HepG2 (cell line): ENCODE results near the gene MUC22. TPM values are rescaled to one million over a fixed set of nuclear protein-coding genes. Genes with fewer than 3 reads are reported as not detected.

Experiments used
- ARHGAP35 ChIP-seq: sonication (generic); formaldehyde crosslinking; IDR thresholded peaks from 2 replicates; pipeline ENCODE4 v1.9.0; 2022; ENCODE audit warnings: mild to moderate bottlenecking, inconsistent platforms, moderate library complexity, missing genetic modification reagents, borderline replicate concordance
- FOXP4 ChIP-seq: sonication (generic); formaldehyde crosslinking; IDR thresholded peaks from 2 replicates; pipeline ENCODE4 v1.4.0; 2020; ENCODE audit warnings: missing genetic modification reagents
- GLI4 ChIP-seq: sonication (generic); formaldehyde crosslinking; IDR thresholded peaks from 2 replicates; pipeline ENCODE4 v1.5.1; 2020; ENCODE audit warnings: missing genetic modification reagents, mild to moderate bottlenecking, moderate library complexity, borderline replicate concordance
- HNF1A ChIP-seq, 2 experiments: sonication (generic) in 1 of 2; formaldehyde crosslinking in 1 of 2; IDR thresholded peaks; 2 replicates each; pipeline versions ENCODE4 v1.4.0 to v1.6.1; 2016 to 2020; ENCODE audit warnings: borderline replicate concordance in 1 of 2, low read depth in 1 of 2, mild to moderate bottlenecking in 1 of 2, missing genetic modification reagents in 1 of 2
- JUN ChIP-seq: sonication (generic); formaldehyde crosslinking; IDR thresholded peaks from 2 replicates; pipeline ENCODE4 v1.4.0; 2020; ENCODE audit warnings: mild to moderate bottlenecking, missing genetic modification reagents
- NCOA2 ChIP-seq: sonication (generic); formaldehyde crosslinking; IDR thresholded peaks from 2 replicates; pipeline ENCODE4 v1.8.0; 2022; ENCODE audit warnings: inconsistent platforms
- NR3C1 ChIP-seq: sonication (generic); formaldehyde crosslinking; IDR thresholded peaks from 2 replicates; pipeline ENCODE4 v1.4.0; 2020; ENCODE audit warnings: missing genetic modification reagents
- PAWR ChIP-seq: sonication (generic); formaldehyde crosslinking; IDR thresholded peaks from 2 replicates; pipeline ENCODE4 v1.4.0; 2020; ENCODE audit warnings: missing genetic modification reagents, mild to moderate bottlenecking, borderline replicate concordance
- POGK ChIP-seq: sonication (generic); formaldehyde crosslinking; conservative IDR thresholded peaks from 2 replicates; pipeline ENCODE4 v1.8.0; 2022; ENCODE audit warnings: mild to moderate bottlenecking, moderate library complexity, missing genetic modification reagents
- POLR2A ChIP-seq, 2 experiments: IDR thresholded peaks; 2 replicates each; pipeline ENCODE4 v1.6.1; 2011; ENCODE audit warnings: low read depth in 2 of 2, low read length in 2 of 2, mild to moderate bottlenecking in 1 of 2, moderate library complexity in 1 of 2; ENCODE audit not compliant: insufficient read depth in 1 of 2
- POLR2AphosphoS2 ChIP-seq: IDR thresholded peaks from 2 replicates; pipeline ENCODE4 v1.6.1; 2011; ENCODE audit warnings: low read depth, low read length, improper control_type of control experiment
- POLR2G ChIP-seq: fragments of 200-400 bp; formaldehyde crosslinking; IDR thresholded peaks from 2 replicates; pipeline ENCODE4 v1.6.1; 2018; ENCODE audit warnings: mild to moderate bottlenecking, low read depth, low read length, moderate library complexity
- PRMT3 ChIP-seq: sonication (generic); formaldehyde crosslinking; IDR thresholded peaks from 2 replicates; pipeline ENCODE4 v1.8.1; 2022; ENCODE audit warnings: low read depth, mild to moderate bottlenecking, moderate library complexity, missing genetic modification reagents, borderline replicate concordance
- SIN3B ChIP-seq: fragments of 150-350 bp; IDR thresholded peaks from 2 replicates; pipeline ENCODE4 v1.6.1; 2014; ENCODE audit warnings: low read length
- SOX5 ChIP-seq: IDR thresholded peaks from 2 replicates; pipeline ENCODE4 v1.6.1; 2016; ENCODE audit warnings: borderline replicate concordance
- SRSF4 ChIP-seq: fragments of 200-400 bp; formaldehyde crosslinking; IDR thresholded peaks from one replicate; pipeline ENCODE4 v1.6.1; 2018; ENCODE audit warnings: mild to moderate bottlenecking, low read depth, low read length, moderate library complexity; ENCODE audit not compliant: poor library complexity, severe bottlenecking
- TCF7 ChIP-seq: sonication (generic); IDR thresholded peaks from 2 replicates; pipeline ENCODE4 v1.6.1; 2016; ENCODE audit warnings: antibody characterized with exemption, low read depth
- TEF ChIP-seq: sonication (generic); formaldehyde crosslinking; IDR thresholded peaks from 2 replicates; pipeline ENCODE4 v1.5.0; 2020; ENCODE audit warnings: missing genetic modification reagents
- U2AF2 ChIP-seq: fragments of 200-400 bp; formaldehyde crosslinking; IDR thresholded peaks from 2 replicates; pipeline ENCODE4 v1.6.1; 2017; ENCODE audit warnings: low read depth, mild to moderate bottlenecking, low read length
- ZNF577 ChIP-seq: sonication (generic); formaldehyde crosslinking; IDR thresholded peaks from 2 replicates; pipeline ENCODE4 v1.4.0; 2020; ENCODE audit warnings: mild to moderate bottlenecking, low read depth, missing genetic modification reagents, borderline replicate concordance
- ZNF615 ChIP-seq: sonication (generic); formaldehyde crosslinking; IDR thresholded peaks from 2 replicates; pipeline ENCODE4 v1.5.0; 2020; ENCODE audit warnings: mild to moderate bottlenecking, missing genetic modification reagents, borderline replicate concordance
- ZSCAN30 ChIP-seq: sonication (generic); formaldehyde crosslinking; IDR thresholded peaks from 2 replicates; pipeline ENCODE4 v1.5.0; 2020; ENCODE audit warnings: mild to moderate bottlenecking, missing genetic modification reagents
- ZSCAN31 ChIP-seq: sonication (generic); formaldehyde crosslinking; IDR thresholded peaks from 2 replicates; pipeline ENCODE4 v1.5.0; 2020; ENCODE audit warnings: low read depth, mild to moderate bottlenecking, missing genetic modification reagents
- polyA plus RNA-seq, 8 experiments: library from polyadenylated mRNA; depleted of rRNA in 3 of 8; stranded (reverse) in 7 of 8; unstranded in 1 of 8; fragments of >200 nt; fragmentation: Illumina TruSeq in 4 of 8; extraction: Trizol in 4 of 8; gene quantifications; 2 replicates each; pipeline versions ENCODE4 v1.2.1 to v1.2.3, GENCODE V29; 2011 to 2016; ENCODE audit warnings: low read depth in 4 of 8, missing spikeins in 1 of 8, mixed read lengths in 1 of 8; ENCODE audit not compliant: insufficient read depth in 1 of 8
- total RNA-seq, 5 experiments: library from RNA; depleted of rRNA; stranded (reverse); fragments of >200 nt; fragmentation: Illumina TruSeq; extraction: Trizol; gene quantifications; 2 replicates each; pipeline ENCODE4 v1.2.3, GENCODE V29; 2016; ENCODE audit warnings: low read depth in 1 of 5

MUC22 gene
- total and polyA plus RNA-seq, 2 of the 13 experiments (the other 11 are each of a cell fraction or from before 2014, with no cell fraction given), result not detected

- TF ChIP-seq GLI4 (CRISPR knock-in tag), result no peak
- no peak for TF ChIP-seq ARHGAP35 (CRISPR knock-in tag)
- TF ChIP-seq POGK (CRISPR knock-in tag), result no peak
- no peak for TF ChIP-seq ZSCAN30 (CRISPR knock-in tag)
- no peak for TF ChIP-seq HNF1A (IDR thresholded peaks at IDR 0.05; ENCODE audit: low read depth)
- no peak for TF ChIP-seq HNF1A (CRISPR knock-in tag; IDR thresholded peaks at IDR 0.05; ENCODE audit: borderline replicate concordance)
- no peak for TF ChIP-seq NR3C1 (CRISPR knock-in tag)
- TF ChIP-seq SOX5 (CRISPR knock-in tag), result peak; percentile 17; the same call in 1 of the 2 replicates
- no peak for TF ChIP-seq TEF
- TF ChIP-seq U2AF2, result no peak
- no peak for TF ChIP-seq ZNF615 (CRISPR knock-in tag)
- no peak for TF ChIP-seq NCOA2
- peak; percentile 52; the same call in 1 of the 2 replicates for TF ChIP-seq TCF7
- no peak for TF ChIP-seq SRSF4
- no peak for TF ChIP-seq PAWR (CRISPR knock-in tag)
- TF ChIP-seq ZSCAN31 (CRISPR knock-in tag), result no peak
- no peak for TF ChIP-seq POLR2AphosphoS2
- TF ChIP-seq POLR2A (IDR thresholded peaks at IDR 0.05; ENCODE audit: insufficient read depth in 1 of 2, low read depth in 2 of 2, low read length in 2 of 2), result no peak
- no peak for TF ChIP-seq POLR2G
- TF ChIP-seq ZNF577 (CRISPR knock-in tag), result no peak
- no peak for TF ChIP-seq PRMT3
- TF ChIP-seq FOXP4 (CRISPR knock-in tag), result 0 out of 2 replicates have a peak, but pooled peaks have one; percentile 28
- TF ChIP-seq SIN3B, result no peak
- TF ChIP-seq JUN (CRISPR knock-in tag), result no peak
Observed at GRCh38 chr6:31011153-31011552, 879 bp downstream of the MUC22 start (continued).
